Neural cell (in vitro differentiated cells): ENCODE results near the gene D2HGDH. TPM values are rescaled to one million over a fixed set of nuclear protein-coding genes. Genes with fewer than 3 reads are reported as not detected.

Experiments used
- H2AFZ ChIP-seq: fragments of 200-600, 300-800 bp; sonication (generic), shearing (Covaris generic); 2 replicates; pipeline ENCODE4 v1.6.0; 2014; ENCODE audit warnings: low read depth, mild to moderate bottlenecking, antibody characterized with exemption, low read length, moderate library complexity
- H3F3A ChIP-seq: fragments of 200-600 bp; shearing (Covaris generic); 2 replicates; pipeline ENCODE4 v1.6.1; 2016; ENCODE audit warnings: mild to moderate bottlenecking, moderate library complexity, mixed read lengths, antibody characterized with exemption, low read length; ENCODE audit not compliant: insufficient read depth, poor library complexity, severe bottlenecking
- H3K27ac ChIP-seq: fragments of 200-600, 300-800 bp; sonication (generic), shearing (Covaris generic); 2 replicates; pipeline ENCODE4 v1.5.1; 2014; ENCODE audit warnings: mild to moderate bottlenecking, low read length, moderate library complexity
- H3K27me3 ChIP-seq: fragments of 300-800, 200-600 bp; sonication (generic), shearing (Covaris generic); 2 replicates; pipeline ENCODE4 v1.6.0; 2014; ENCODE audit warnings: mild to moderate bottlenecking, low read depth, low read length, moderate library complexity; ENCODE audit not compliant: insufficient read depth
- H3K36me3 ChIP-seq: fragments of 300-800, 200-600 bp; sonication (generic), shearing (Covaris generic); 2 replicates; pipeline ENCODE4 v1.5.1; 2014; ENCODE audit warnings: mild to moderate bottlenecking, antibody characterized with exemption, low read length, moderate library complexity; ENCODE audit not compliant: insufficient read depth
- H3K4me2 ChIP-seq: fragments of 300-800, 200-600 bp; sonication (generic), shearing (Covaris generic); 2 replicates; pipeline ENCODE4 v1.6.0; 2014; ENCODE audit warnings: mild to moderate bottlenecking, low read length
- H3K4me3 ChIP-seq: fragments of 300-800, 200-600 bp; sonication (generic), shearing (Covaris generic); 2 replicates; pipeline ENCODE4 v1.5.1; 2014; ENCODE audit warnings: mild to moderate bottlenecking, low read length, moderate library complexity
- H3K79me2 ChIP-seq: fragments of 200-600 bp; shearing (Covaris generic); replicated peaks from 2 replicates; pipeline ENCODE4 v1.6.0; 2014; ENCODE audit warnings: mild to moderate bottlenecking, low read length, moderate library complexity; ENCODE audit not compliant: insufficient read depth
- H3K9ac ChIP-seq: fragments of 300-800, 200-600 bp; sonication (generic), shearing (Covaris generic); 2 replicates; pipeline ENCODE4 v1.6.1; 2016; ENCODE audit warnings: mild to moderate bottlenecking, low read length, mixed read lengths
- H3K9me2 ChIP-seq: fragments of 200-600 bp; shearing (Covaris generic); 2 replicates; pipeline ENCODE4 v1.6.1; 2016; ENCODE audit warnings: mild to moderate bottlenecking, low read length, mixed read lengths; ENCODE audit not compliant: insufficient read depth
- H3K9me3 ChIP-seq: fragments of 200-600, 300-800 bp; sonication (generic), shearing (Covaris generic); 2 replicates; pipeline ENCODE4 v1.6.1; 2016; ENCODE audit warnings: mild to moderate bottlenecking, mixed run types, low read length, moderate library complexity, mixed read lengths
- H4K20me1 ChIP-seq: fragments of 200-600 bp; shearing (Covaris generic); 2 replicates; pipeline ENCODE4 v1.6.1; 2016; ENCODE audit warnings: mild to moderate bottlenecking, mixed run types; ENCODE audit not compliant: insufficient read depth
- EP300 ChIP-seq: fragments of 450-650 bp; conservative IDR thresholded peaks from 2 replicates; pipeline ENCODE4 v1.6.1; 2014; ENCODE audit warnings: antibody characterized with exemption, mild to moderate bottlenecking, moderate library complexity; ENCODE audit not compliant: poor library complexity, severe bottlenecking
- EZH2 ChIP-seq: fragments of 200-600, 300-800 bp; shearing (Covaris generic), sonication (generic); IDR thresholded peaks from 2 replicates; pipeline ENCODE4 v1.6.1; 2014; ENCODE audit warnings: antibody characterized with exemption, low read length, borderline replicate concordance, mild to moderate bottlenecking; ENCODE audit not compliant: insufficient read depth, poor library complexity, severe bottlenecking
- MXI1 ChIP-seq: fragments of 450-650 bp; conservative IDR thresholded peaks from 2 replicates; pipeline ENCODE4 v1.6.1; 2014; ENCODE audit warnings: antibody characterized with exemption, mild to moderate bottlenecking; ENCODE audit not compliant: poor library complexity, severe bottlenecking
- POLR2AphosphoS5 ChIP-seq: IDR thresholded peaks from 2 replicates; pipeline ENCODE4 v1.6.1; 2012
- RAD21 ChIP-seq: fragments of 450-650 bp; conservative IDR thresholded peaks from 2 replicates; pipeline ENCODE4 v1.6.1; 2014; ENCODE audit warnings: antibody characterized with exemption, mild to moderate bottlenecking, moderate library complexity
- SMC3 ChIP-seq: fragments of 450-650 bp; conservative IDR thresholded peaks from 2 replicates; pipeline ENCODE4 v1.6.1; 2014; ENCODE audit warnings: antibody characterized with exemption, mild to moderate bottlenecking, moderate library complexity; ENCODE audit not compliant: poor library complexity
- TAF1 ChIP-seq: IDR thresholded peaks from 2 replicates; pipeline ENCODE4 v1.6.1; 2012; ENCODE audit warnings: low read depth
- polyA plus RNA-seq: library from polyadenylated mRNA; depleted of rRNA; stranded (reverse); fragments of >200 nt; gene quantifications from 2 replicates; pipeline ENCODE4 v1.2.3, GENCODE V29; 2014
- TF ChIP-seq, protein P1 (sequence below): fragments of 450-650 bp; IDR thresholded peaks from 2 replicates; pipeline ENCODE4 v1.5.1; 2014; ENCODE audit warnings: antibody characterized with exemption, mild to moderate bottlenecking, moderate library complexity; ENCODE audit not compliant: poor library complexity, severe bottlenecking
- TF ChIP-seq, protein P2 (sequence below): IDR thresholded peaks from 2 replicates; pipeline ENCODE4 v1.6.1; 2012; ENCODE audit warnings: borderline replicate concordance

Gene D2HGDH
- polyA plus RNA-seq, 1 donor from 2014 or later = 12.6 TPM

DNA sequence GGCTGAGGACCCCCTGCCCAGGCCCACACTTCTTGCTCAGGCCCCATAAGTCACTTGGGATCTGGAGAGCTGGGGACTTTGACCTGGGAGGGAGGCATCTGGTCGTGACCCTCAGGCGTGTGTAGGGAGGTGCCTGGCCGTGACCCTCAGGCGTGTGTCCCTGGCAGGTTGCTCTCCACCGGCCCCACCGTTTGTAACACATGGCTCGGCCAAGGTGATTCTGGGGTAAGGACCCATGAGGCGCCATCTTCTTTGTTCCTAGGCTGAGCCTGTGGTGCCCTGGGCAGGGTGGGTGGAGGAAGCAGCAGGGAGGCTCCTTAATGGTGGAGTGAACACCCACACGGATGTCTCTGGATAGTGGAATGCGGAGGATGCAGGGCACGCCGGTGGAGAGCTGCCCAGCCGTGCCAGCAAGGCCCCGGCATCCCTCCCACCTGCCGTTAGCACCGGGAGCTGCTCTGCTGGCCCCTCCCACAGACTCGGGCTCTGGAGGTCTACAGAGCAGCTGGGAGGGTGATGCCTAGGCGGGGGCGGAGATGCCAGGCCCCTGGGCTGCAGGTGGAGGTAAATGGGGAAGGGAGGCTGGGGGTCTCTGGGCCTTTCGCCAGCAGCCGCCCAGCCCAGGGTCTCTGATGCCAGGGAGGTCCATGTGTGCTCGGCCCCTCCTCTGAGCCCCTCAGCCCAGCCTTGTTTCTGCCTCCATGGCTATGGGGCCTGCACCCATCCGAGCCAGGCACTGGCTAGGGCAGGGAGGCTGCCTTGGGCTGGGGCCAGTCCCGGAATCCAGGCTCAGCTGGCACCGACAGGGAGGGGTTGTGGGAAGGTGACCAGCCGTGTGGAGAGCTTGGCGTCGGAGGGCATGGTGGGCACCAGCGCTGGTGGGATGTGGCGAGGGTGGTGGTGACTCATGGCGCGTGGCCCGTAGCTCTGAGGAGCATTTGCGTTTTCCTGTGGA lies 41.1 kb downstream of the D2HGDH start:
- no peak overlapping the region for H3K27ac ChIP-seq
- H3F3A ChIP-seq = no peaks in the 10 kb centered on the region
- H3K4me2 ChIP-seq = no peak overlapping the region
- no peak overlapping the region for H2AFZ ChIP-seq
- H3K9me3 ChIP-seq = no peaks in the 10 kb centered on the region
- no peaks in the 10 kb centered on the region for H3K9me2 ChIP-seq
- H3K4me3 ChIP-seq = no peak overlapping the region
- H3K9ac ChIP-seq = no peak overlapping the region
- TF ChIP-seq EZH2 (no peak), TAF1 (no peak), SMC3 (no peak), MXI1 (no peak), RAD21 (no peak), POLR2AphosphoS5 (no peak), EP300 (no peak)
- TF ChIP-seq, protein P1, sequence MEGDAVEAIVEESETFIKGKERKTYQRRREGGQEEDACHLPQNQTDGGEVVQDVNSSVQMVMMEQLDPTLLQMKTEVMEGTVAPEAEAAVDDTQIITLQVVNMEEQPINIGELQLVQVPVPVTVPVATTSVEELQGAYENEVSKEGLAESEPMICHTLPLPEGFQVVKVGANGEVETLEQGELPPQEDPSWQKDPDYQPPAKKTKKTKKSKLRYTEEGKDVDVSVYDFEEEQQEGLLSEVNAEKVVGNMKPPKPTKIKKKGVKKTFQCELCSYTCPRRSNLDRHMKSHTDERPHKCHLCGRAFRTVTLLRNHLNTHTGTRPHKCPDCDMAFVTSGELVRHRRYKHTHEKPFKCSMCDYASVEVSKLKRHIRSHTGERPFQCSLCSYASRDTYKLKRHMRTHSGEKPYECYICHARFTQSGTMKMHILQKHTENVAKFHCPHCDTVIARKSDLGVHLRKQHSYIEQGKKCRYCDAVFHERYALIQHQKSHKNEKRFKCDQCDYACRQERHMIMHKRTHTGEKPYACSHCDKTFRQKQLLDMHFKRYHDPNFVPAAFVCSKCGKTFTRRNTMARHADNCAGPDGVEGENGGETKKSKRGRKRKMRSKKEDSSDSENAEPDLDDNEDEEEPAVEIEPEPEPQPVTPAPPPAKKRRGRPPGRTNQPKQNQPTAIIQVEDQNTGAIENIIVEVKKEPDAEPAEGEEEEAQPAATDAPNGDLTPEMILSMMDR = no peak
- TF ChIP-seq, protein P2, sequence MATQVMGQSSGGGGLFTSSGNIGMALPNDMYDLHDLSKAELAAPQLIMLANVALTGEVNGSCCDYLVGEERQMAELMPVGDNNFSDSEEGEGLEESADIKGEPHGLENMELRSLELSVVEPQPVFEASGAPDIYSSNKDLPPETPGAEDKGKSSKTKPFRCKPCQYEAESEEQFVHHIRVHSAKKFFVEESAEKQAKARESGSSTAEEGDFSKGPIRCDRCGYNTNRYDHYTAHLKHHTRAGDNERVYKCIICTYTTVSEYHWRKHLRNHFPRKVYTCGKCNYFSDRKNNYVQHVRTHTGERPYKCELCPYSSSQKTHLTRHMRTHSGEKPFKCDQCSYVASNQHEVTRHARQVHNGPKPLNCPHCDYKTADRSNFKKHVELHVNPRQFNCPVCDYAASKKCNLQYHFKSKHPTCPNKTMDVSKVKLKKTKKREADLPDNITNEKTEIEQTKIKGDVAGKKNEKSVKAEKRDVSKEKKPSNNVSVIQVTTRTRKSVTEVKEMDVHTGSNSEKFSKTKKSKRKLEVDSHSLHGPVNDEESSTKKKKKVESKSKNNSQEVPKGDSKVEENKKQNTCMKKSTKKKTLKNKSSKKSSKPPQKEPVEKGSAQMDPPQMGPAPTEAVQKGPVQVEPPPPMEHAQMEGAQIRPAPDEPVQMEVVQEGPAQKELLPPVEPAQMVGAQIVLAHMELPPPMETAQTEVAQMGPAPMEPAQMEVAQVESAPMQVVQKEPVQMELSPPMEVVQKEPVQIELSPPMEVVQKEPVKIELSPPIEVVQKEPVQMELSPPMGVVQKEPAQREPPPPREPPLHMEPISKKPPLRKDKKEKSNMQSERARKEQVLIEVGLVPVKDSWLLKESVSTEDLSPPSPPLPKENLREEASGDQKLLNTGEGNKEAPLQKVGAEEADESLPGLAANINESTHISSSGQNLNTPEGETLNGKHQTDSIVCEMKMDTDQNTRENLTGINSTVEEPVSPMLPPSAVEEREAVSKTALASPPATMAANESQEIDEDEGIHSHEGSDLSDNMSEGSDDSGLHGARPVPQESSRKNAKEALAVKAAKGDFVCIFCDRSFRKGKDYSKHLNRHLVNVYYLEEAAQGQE = no peak
- H4K20me1 ChIP-seq = no peaks in the 10 kb centered on the region
- no peaks in the 10 kb centered on the region for H3K36me3 ChIP-seq
- H3K27me3 ChIP-seq = no peaks in the 10 kb centered on the region
- H3K79me2 ChIP-seq = no peaks in the 10 kb centered on the region

DNA sequence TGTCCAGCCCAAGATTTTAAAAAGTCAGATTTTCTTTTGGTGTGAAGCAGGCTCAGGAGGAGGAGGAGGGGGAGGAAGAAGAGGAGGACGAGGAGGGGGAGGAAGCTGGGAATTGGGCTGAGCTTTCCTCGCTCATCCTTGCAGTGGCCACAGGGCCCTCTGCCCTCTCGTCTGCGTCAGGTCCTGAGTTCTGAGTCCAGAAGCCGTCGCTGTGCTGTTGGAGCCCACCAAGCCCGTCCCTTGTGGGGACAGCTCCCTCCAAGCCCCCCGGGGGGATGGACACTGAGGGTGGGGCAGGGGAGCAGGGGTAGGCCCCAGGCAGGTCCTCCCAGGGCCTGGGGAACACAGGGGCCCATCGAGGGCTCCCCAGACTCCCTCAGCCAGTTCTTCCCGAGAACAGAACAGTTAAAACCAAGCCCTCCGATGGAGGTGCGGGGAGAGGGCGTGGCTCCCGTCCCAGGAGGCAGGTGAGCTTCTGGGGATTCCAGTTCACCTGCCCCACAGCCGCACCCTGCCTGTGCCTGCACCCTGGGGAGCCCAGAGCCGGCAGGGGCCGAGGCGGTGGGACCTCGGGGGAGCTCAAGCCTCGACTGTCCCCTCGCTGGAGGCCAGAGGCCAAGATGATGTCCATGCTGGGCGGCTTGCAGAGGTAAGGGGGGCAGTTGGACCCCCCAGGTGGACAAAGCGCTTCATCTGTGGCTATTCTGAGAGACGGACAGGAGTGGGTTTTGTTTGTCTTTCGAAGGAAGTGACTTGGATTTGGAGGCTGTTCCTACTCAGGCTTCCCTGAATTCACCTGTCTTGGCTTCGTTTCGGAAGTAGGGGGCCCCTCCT lies 42.1 kb downstream of the D2HGDH start, which contains the start of gene GAL3ST2:
Gene GAL3ST2, plus strand, starts transcription at position 487 of the 834 bp plus-strand sequence. Its CDS starts 134 bp downstream, at position 621.
- Histone ChIP-seq H3K4me2 (no peak within 1 kb of the TSS), H4K20me1 (no peaks in the 10 kb centered on the region), H3K36me3 (no peaks in the 10 kb centered on the region), H3K27ac (no peak within 1 kb of the TSS), H3K27me3 (no peaks in the 10 kb centered on the region), H3K9ac (no peak within 1 kb of the TSS), H3K9me2 (no peaks in the 10 kb centered on the region), H3K4me3 (no peak within 1 kb of the TSS), H3K9me3 (no peaks in the 10 kb centered on the region), H2AFZ (no peak within 1 kb of the TSS), H3K79me2 (no peaks in the 10 kb centered on the region), H3F3A (no peaks in the 10 kb centered on the region)
- no peak for TF ChIP-seq RAD21
- TF ChIP-seq TAF1 = no peak
- no peak for TF ChIP-seq EZH2
- TF ChIP-seq, protein P2 = no peak
- TF ChIP-seq, protein P1 = no peak
